ENCODE data around the gene TBL1X. TPM values are rescaled to one million over a fixed set of nuclear protein-coding genes. Genes with fewer than 3 reads are reported as not detected.

The TBL1X gene
- total RNA-seq, 6 experiments from 2014 or later, result 18.0 to 40.7 (median 20.8) TPM

GRCh38 chrX:9638871-9639270 lies 174.0 kb downstream of the TBL1X start:
- Histone ChIP-seq H3K36me3 (no peaks in the 10 kb centered on the region), H3K9me3 (no peaks in the 10 kb centered on the region), H3K4me3 (no peak overlapping the region), H3K27ac (no peak overlapping the region), H3K27me3 (no peaks in the 10 kb centered on the region), H3K4me1 (no peaks in the 10 kb centered on the region)
- ATAC-seq, result no peak
- DNase-seq, result no peak
- intact Hi-C loops (cut with DNase I), result no loop called here
- TF ChIP-seq, protein P1, sequence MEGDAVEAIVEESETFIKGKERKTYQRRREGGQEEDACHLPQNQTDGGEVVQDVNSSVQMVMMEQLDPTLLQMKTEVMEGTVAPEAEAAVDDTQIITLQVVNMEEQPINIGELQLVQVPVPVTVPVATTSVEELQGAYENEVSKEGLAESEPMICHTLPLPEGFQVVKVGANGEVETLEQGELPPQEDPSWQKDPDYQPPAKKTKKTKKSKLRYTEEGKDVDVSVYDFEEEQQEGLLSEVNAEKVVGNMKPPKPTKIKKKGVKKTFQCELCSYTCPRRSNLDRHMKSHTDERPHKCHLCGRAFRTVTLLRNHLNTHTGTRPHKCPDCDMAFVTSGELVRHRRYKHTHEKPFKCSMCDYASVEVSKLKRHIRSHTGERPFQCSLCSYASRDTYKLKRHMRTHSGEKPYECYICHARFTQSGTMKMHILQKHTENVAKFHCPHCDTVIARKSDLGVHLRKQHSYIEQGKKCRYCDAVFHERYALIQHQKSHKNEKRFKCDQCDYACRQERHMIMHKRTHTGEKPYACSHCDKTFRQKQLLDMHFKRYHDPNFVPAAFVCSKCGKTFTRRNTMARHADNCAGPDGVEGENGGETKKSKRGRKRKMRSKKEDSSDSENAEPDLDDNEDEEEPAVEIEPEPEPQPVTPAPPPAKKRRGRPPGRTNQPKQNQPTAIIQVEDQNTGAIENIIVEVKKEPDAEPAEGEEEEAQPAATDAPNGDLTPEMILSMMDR (IDR thresholded peaks at IDR 0.05), result no peak
- no peak for TF ChIP-seq POLR2A (IDR thresholded peaks at IDR 0.05)

GRCh38 chrX:9642270-9642995 lies 177.6 kb downstream of the TBL1X start:
- no peaks in the 10 kb centered on the region for H3K4me1 ChIP-seq
- H3K36me3 ChIP-seq, result no peaks in the 10 kb centered on the region
- intact Hi-C loops (cut with DNase I), result no loop called here
- DNase-seq (no peak), ATAC-seq (no peak)
- TF ChIP-seq, protein P1 (IDR thresholded peaks at IDR 0.05), result no peak
- TF ChIP-seq POLR2A (IDR thresholded peaks at IDR 0.05), result no peak
- H3K9me3 ChIP-seq, result no peaks in the 10 kb centered on the region
- no peaks in the 10 kb centered on the region for H3K27me3 ChIP-seq
- no peak overlapping the region for H3K27ac ChIP-seq
- no peak overlapping the region for H3K4me3 ChIP-seq
- 74% methylated on average over 6 of the region's 14 CpGs for WGBS (ENCODE audit: insufficient coverage, low coverage, low lambda C conversion rate, missing lambda C conversion rate)

- DNase-seq (no peak), ATAC-seq (no peak)
- intact Hi-C loops (cut with DNase I), result no loop called here
- Histone ChIP-seq H3K36me3 (no peaks in the 10 kb centered on the region), H3K4me3 (no peak overlapping the region), H3K27me3 (no peaks in the 10 kb centered on the region), H3K9me3 (no peaks in the 10 kb centered on the region), H3K4me1 (no peaks in the 10 kb centered on the region), H3K27ac (no peak overlapping the region)
- 57% methylated on average over 2 of the region's 4 CpGs for WGBS (ENCODE audit: insufficient coverage, low coverage, low lambda C conversion rate, missing lambda C conversion rate)
- TF ChIP-seq, protein P1 (IDR thresholded peaks at IDR 0.05), result no peak
- TF ChIP-seq POLR2A (IDR thresholded peaks at IDR 0.05), result no peak
Measured at GRCh38 chrX:9643807-9644206, 178.9 kb downstream of the TBL1X start.

- WGBS (ENCODE audit: insufficient coverage, low coverage, low lambda C conversion rate, missing lambda C conversion rate), result 36% methylated on average over 4 of the region's 6 CpGs
- no peaks in the 10 kb centered on the region for H3K9me3 ChIP-seq
- intact Hi-C loops (cut with DNase I), result no loop called here
- H3K27me3 ChIP-seq, result no peaks in the 10 kb centered on the region
- H3K4me3 ChIP-seq, result no peak overlapping the region
- DNase-seq (no peak), ATAC-seq (peak in 2 of 4 donors; percentile 43 to 44)
- TF ChIP-seq POLR2A (IDR thresholded peaks at IDR 0.05), result no peak
- TF ChIP-seq, protein P1 (IDR thresholded peaks at IDR 0.05), result no peak
- H3K27ac ChIP-seq, result no peak overlapping the region
- H3K36me3 ChIP-seq, result no peaks in the 10 kb centered on the region
- no peaks in the 10 kb centered on the region for H3K4me1 ChIP-seq
Measured at GRCh38 chrX:9644335-9644734, 179.5 kb downstream of the TBL1X start.
